OCI-LY3 (cell line): ENCODE data around the gene CHID1.

Experiments used
- CTCF ChIP-seq: fragments of 200-600, 300-600 bp; sonication (generic); IDR thresholded peaks from 2 replicates; pipeline ENCODE4 v1.5.1; 2014; ENCODE audit warnings: antibody characterized with exemption, low read length, low read depth
- EZH2phosphoT487 ChIP-seq: fragments of 200-600 bp; shearing (Covaris generic); IDR thresholded peaks from 2 replicates; pipeline ENCODE4 v1.6.1; 2018; ENCODE audit warnings: antibody characterized with exemption, mixed run types, low read depth

- TF ChIP-seq CTCF (no peak), EZH2phosphoT487 (no peak)
Observed at GRCh38 chr11:827897-828192, 82.8 kb downstream of the CHID1 start, which contains the start of gene CRACR2B.
